Measurements from ENCODE around the gene VIL1. TPM values are rescaled to one million over a fixed set of nuclear protein-coding genes. Genes with fewer than 3 reads are reported as not detected.

VIL1 gene
- total RNA-seq, 3 donors from 2014 or later = 0.11 to 0.24 (median 0.23) TPM

Other genes with a start within 250 kb of the VIL1 start
- 100 to 1,000 TPM; 381 to 396 (median 382) TPM for gene ARPC2, start 201.9 kb upstream of the VIL1 start, total RNA-seq
- under 1 TPM; 0.66 to 0.69 (median 0.68) TPM for gene GPBAR1, start 158.1 kb upstream of the VIL1 start, total RNA-seq
- 100 to 1,000 TPM; 128 to 142 (median 131) TPM for gene AAMP, start 149.0 kb upstream of the VIL1 start, total RNA-seq
- 10 to 100 TPM; 14.7 to 19.1 (median 17.8) TPM for gene PNKD, start 148.6 kb upstream of the VIL1 start, total RNA-seq
- 10 to 100 TPM; 49.0 to 60.5 (median 52.8) TPM for gene TMBIM1, start 126.6 kb upstream of the VIL1 start, total RNA-seq
- gene CATIP, start 62.3 kb upstream of the VIL1 start, total RNA-seq = not detected
- gene SLC11A1, start 36.9 kb upstream of the VIL1 start, total RNA-seq = under 1 TPM; 0.05 to 0.61 (median 0.05) TPM
- gene CTDSP1, start 19.3 kb upstream of the VIL1 start, total RNA-seq = 10 to 100 TPM; 42.8 to 58.0 (median 52.7) TPM
- 10 to 100 TPM; 30.9 to 31.4 (median 31.2) TPM for gene USP37, start 149.2 kb downstream of the VIL1 start, total RNA-seq
- gene CNOT9, start 149.7 kb downstream of the VIL1 start, total RNA-seq = 100 to 1,000 TPM; 111 to 126 (median 119) TPM
- gene PLCD4, start 188.8 kb downstream of the VIL1 start, total RNA-seq = under 1 TPM in 2 of 3 donors, not detected in 1; 0.05 to 0.40 TPM
- 10 to 100 TPM; 68.5 to 75.5 (median 70.5) TPM for gene ZNF142, start 240.5 kb downstream of the VIL1 start, total RNA-seq
- gene BCS1L, start 240.6 kb downstream of the VIL1 start, total RNA-seq = 100 to 1,000 TPM in 1 of 3 donors, 10 to 100 TPM in 2; 94.1 to 106 (median 97.4) TPM